ENCODE results near the gene ZCCHC12.
"Not testable (repeated sequence)": the region's sequence is repeated elsewhere in the genome, so short reads cannot be mapped to it uniquely, and the experiment has no call there.

Gene ZCCHC12

DNA sequence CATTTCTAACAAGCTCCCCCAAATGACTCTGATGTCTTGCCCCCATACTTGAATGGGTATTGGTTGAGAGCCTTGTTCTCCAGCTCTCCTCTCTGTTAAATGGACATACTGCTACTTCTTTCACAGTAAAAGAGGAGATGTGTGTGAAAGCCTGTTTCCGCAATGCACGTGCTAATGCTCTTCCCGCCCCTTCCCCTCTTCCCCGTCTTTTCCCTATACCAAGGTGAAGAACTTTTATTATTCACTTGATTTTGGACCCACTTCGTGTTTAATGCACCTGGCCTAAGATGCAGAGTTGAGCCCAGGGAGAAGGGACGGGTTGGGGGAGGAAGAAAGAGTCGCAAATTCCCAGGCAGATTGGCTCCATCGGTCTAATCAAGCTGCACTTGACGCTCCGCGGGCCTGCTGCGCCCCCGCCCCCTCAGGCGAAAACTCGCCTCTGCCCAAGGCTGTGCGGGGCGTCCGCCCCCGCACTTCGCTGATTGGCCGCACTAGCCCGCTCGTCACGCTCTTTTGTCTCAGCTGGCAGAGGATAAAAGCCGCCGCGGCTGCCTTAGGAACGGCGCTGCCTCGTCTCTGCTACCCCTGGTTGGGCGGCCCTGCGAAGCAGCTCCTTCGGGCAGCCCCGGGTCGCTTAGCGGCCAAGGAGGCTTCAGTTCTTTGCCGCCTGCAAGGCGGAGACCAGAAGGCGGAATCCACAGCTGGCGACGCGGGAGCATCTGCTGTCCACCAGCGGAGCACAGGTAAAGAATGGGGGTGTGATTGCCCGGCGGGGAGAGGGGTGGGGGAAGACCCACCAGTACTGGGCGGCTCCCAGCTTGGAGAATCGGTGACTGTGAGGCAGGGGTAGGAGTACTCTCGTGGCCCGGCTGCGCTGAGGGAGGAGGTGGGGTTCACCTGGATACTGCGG, at the start of gene ZCCHC12:
ZCCHC12 (plus strand) TSS at position 562 of the 910 bp plus-strand sequence. CDS start 1,421 bp downstream, outside the sequence.
- Histone ChIP-seq H3K4me1 (ENCODE audit: insufficient read depth, low read length) (peaks cover 5% of the 10 kb centered on the region), H3K9me3 (ENCODE audit: low read length) (no peaks in the 10 kb centered on the region), H3K36me3 (ENCODE audit: insufficient read depth, low read length) (no peaks in the 10 kb centered on the region), H2AFZ (ENCODE audit: low read depth, low read length) (peak within 1 kb of the TSS; percentile 73), H3K27me3 (ENCODE audit: insufficient read depth, low read length) (peaks cover 24% of the 10 kb centered on the region), H3K4me3 (ENCODE audit: low read length) (peak within 1 kb of the TSS; percentile 49)

DNA sequence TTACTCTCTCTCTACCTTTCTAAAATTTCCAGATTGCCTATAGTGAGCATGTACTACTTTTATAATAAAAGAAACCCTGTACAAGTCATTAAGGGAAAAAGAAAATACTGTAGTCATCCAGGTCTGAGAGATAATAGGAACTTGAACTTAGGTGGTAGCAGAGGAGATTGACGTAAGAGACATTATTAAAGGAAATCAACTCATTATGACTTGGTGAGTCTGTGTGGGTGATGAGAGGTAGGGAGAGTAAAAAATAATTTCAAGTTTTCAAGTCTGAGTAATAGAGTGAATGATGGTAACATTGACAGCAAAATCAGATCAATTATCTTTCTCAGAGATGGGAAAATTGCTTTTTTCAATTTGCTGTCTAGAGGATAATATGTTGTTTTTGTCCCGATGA, 44.0 kb upstream of the ZCCHC12 start:
- H3K36me3 ChIP-seq (ENCODE audit: insufficient read depth, low read length) = no peaks in the 10 kb centered on the region
- no peak overlapping the region for H2AFZ ChIP-seq (ENCODE audit: low read depth, low read length)
- no peaks in the 10 kb centered on the region for H3K4me1 ChIP-seq (ENCODE audit: insufficient read depth, low read length)
- no peak overlapping the region for H3K4me3 ChIP-seq (ENCODE audit: low read length)
- H3K27me3 ChIP-seq (ENCODE audit: insufficient read depth, low read length) = no peaks in the 10 kb centered on the region
- H3K9me3 ChIP-seq (ENCODE audit: low read length) = no peaks in the 10 kb centered on the region

DNA sequence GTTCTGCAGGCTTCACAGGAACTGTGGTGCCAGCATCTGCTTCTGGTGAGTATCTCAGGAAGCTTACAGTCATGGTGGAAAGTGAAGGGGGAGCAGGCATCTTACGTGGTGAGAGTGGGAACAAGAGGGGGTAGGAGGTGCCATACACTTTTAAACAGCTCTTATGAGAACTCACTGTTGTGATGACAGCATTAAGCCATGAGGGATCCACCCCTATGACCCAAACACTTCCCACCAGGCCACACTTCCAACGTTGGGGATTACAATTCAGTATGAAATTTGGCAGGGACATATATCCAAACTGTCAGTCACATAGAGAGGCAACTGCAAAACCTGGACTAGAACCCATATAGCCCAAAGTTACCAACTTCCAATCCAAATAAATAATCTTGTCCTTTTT, 43.1 kb upstream of the ZCCHC12 start:
- no peaks in the 10 kb centered on the region for H3K9me3 ChIP-seq (ENCODE audit: low read length)
- H3K27me3 ChIP-seq (ENCODE audit: insufficient read depth, low read length) = no peaks in the 10 kb centered on the region
- no peaks in the 10 kb centered on the region for H3K36me3 ChIP-seq (ENCODE audit: insufficient read depth, low read length)
- no peak overlapping the region for H2AFZ ChIP-seq (ENCODE audit: low read depth, low read length)
- H3K4me1 ChIP-seq (ENCODE audit: insufficient read depth, low read length) = no peaks in the 10 kb centered on the region
- no peak overlapping the region for H3K4me3 ChIP-seq (ENCODE audit: low read length)

DNA sequence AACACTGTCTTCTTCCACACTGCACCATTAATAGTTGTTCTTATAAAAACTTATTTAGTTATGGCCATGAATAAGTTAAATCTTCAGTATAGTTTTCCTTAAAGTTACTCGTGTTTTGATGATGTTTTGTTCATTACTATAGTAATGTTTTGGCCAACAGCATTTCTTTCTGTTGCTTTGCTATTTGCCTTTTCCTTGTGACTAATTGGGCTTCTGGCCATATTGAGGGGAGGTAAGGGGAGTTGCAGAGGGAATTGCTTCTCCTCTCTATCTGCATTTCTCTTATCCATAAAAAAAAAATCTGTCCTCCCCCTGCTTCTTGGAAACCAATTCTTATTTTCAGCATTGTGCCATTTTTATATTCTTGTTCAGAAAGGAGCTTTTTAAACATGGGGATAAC, 42.7 kb upstream of the ZCCHC12 start:
- Histone ChIP-seq H3K27me3 (ENCODE audit: insufficient read depth, low read length) (no peaks in the 10 kb centered on the region), H3K9me3 (ENCODE audit: low read length) (no peaks in the 10 kb centered on the region)

DNA sequence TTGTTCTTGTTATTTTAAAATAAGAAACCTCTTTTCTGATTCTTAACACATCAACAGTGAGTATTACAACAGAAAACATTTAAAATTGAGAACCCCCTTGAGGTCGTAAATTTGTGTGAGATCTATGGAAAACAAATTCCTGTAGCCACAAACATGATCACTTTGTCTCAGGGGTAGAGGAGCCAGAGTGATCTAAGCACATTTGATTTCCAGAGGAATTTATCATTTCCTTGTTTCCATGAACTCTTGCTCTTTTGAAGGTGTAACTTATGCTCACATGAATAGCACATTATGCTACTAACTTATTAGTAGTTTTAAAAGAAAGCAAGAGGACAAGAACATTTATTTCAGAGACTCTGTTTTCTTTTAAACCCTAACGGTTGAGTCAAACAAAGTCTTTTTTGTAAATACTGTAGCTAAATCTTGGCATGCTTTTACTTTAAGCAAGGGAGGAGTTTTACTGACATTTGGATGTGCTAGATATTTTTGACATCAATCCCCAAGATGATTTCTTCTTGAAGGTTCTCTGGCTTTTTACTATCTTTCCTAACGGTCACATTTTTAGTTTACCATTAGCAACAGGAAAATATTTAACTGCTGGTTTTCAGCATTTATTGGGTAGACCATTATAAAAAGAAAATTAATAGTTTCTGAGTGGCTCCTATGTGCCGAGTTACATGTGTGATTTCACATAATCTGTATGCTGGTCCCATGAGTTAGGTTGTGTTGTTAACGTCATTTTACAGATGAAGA, 27.9 kb upstream of the ZCCHC12 start:
- Histone ChIP-seq H3K36me3 (ENCODE audit: insufficient read depth, low read length) (no peaks in the 10 kb centered on the region), H3K27me3 (ENCODE audit: insufficient read depth, low read length) (no peaks in the 10 kb centered on the region), H3K9me3 (ENCODE audit: low read length) (no peaks in the 10 kb centered on the region), H3K4me1 (ENCODE audit: insufficient read depth, low read length) (peaks cover 2% of the 10 kb centered on the region), H3K4me3 (ENCODE audit: low read length) (no peak overlapping the region), H2AFZ (ENCODE audit: low read depth, low read length) (no peak overlapping the region)

More for the DNA sequence above, 42.7 kb upstream of the ZCCHC12 start:
- Histone ChIP-seq H2AFZ (ENCODE audit: low read depth, low read length) (no peak overlapping the region), H3K4me1 (ENCODE audit: insufficient read depth, low read length) (no peaks in the 10 kb centered on the region), H3K36me3 (ENCODE audit: insufficient read depth, low read length) (no peaks in the 10 kb centered on the region), H3K4me3 (ENCODE audit: low read length) (no peak overlapping the region)

GRCh38 chrX:118802857-118803256, 20.8 kb upstream of the ZCCHC12 start:
- H3K36me3 ChIP-seq (ENCODE audit: insufficient read depth, low read length) = no peaks in the 10 kb centered on the region
- no peaks in the 10 kb centered on the region for H3K9me3 ChIP-seq (ENCODE audit: low read length)
- no peaks in the 10 kb centered on the region for H3K4me1 ChIP-seq (ENCODE audit: insufficient read depth, low read length)
- H2AFZ ChIP-seq (ENCODE audit: low read depth, low read length) = no peak overlapping the region
- H3K27me3 ChIP-seq (ENCODE audit: insufficient read depth, low read length) = no peaks in the 10 kb centered on the region
- no peak overlapping the region for H3K4me3 ChIP-seq (ENCODE audit: low read length)

- no peaks in the 10 kb centered on the region for H3K9me3 ChIP-seq (ENCODE audit: low read length)
- no peaks in the 10 kb centered on the region for H3K4me1 ChIP-seq (ENCODE audit: insufficient read depth, low read length)
- H2AFZ ChIP-seq (ENCODE audit: low read depth, low read length) = no peak overlapping the region
- no peaks in the 10 kb centered on the region for H3K36me3 ChIP-seq (ENCODE audit: insufficient read depth, low read length)
- no peaks in the 10 kb centered on the region for H3K27me3 ChIP-seq (ENCODE audit: insufficient read depth, low read length)
- H3K4me3 ChIP-seq (ENCODE audit: low read length) = no peak overlapping the region
Observed at GRCh38 chrX:118807151-118808017, 16.2 kb upstream of the ZCCHC12 start.

- not testable (repeated sequence) for H3K27me3 ChIP-seq (ENCODE audit: insufficient read depth, low read length)
Observed at GRCh38 chrX:118817257-118817656, 6.4 kb upstream of the ZCCHC12 start.

GRCh38 chrX:118824173-118824730, 628 bp downstream of the ZCCHC12 start:
- Histone ChIP-seq H3K36me3 (ENCODE audit: insufficient read depth, low read length) (no peaks in the 10 kb centered on the region), H2AFZ (ENCODE audit: low read depth, low read length) (peak overlapping the region; percentile 73), H3K4me1 (ENCODE audit: insufficient read depth, low read length) (peaks cover 5% of the 10 kb centered on the region), H3K27me3 (ENCODE audit: insufficient read depth, low read length) (peaks cover 24% of the 10 kb centered on the region), H3K9me3 (ENCODE audit: low read length) (no peaks in the 10 kb centered on the region), H3K4me3 (ENCODE audit: low read length) (peak overlapping the region; percentile 49)

More at GRCh38 chrX:118817257-118817656, 6.4 kb upstream of the ZCCHC12 start:
- not testable (repeated sequence) for H3K36me3 ChIP-seq (ENCODE audit: insufficient read depth, low read length); H3K4me3 ChIP-seq (ENCODE audit: low read length); H3K4me1 ChIP-seq (ENCODE audit: insufficient read depth, low read length); H3K9me3 ChIP-seq (ENCODE audit: low read length); H2AFZ ChIP-seq (ENCODE audit: low read depth, low read length)

- no peak overlapping the region for H3K4me3 ChIP-seq (ENCODE audit: low read length)
- H3K9me3 ChIP-seq (ENCODE audit: low read length) = no peaks in the 10 kb centered on the region
- peaks cover 5% of the 10 kb centered on the region for H3K4me1 ChIP-seq (ENCODE audit: insufficient read depth, low read length)
- H2AFZ ChIP-seq (ENCODE audit: low read depth, low read length) = no peak overlapping the region
- H3K36me3 ChIP-seq (ENCODE audit: insufficient read depth, low read length) = no peaks in the 10 kb centered on the region
- H3K27me3 ChIP-seq (ENCODE audit: insufficient read depth, low read length) = peaks cover 24% of the 10 kb centered on the region
Observed at GRCh38 chrX:118825227-118825626, 1.6 kb downstream of the ZCCHC12 start.

DNA sequence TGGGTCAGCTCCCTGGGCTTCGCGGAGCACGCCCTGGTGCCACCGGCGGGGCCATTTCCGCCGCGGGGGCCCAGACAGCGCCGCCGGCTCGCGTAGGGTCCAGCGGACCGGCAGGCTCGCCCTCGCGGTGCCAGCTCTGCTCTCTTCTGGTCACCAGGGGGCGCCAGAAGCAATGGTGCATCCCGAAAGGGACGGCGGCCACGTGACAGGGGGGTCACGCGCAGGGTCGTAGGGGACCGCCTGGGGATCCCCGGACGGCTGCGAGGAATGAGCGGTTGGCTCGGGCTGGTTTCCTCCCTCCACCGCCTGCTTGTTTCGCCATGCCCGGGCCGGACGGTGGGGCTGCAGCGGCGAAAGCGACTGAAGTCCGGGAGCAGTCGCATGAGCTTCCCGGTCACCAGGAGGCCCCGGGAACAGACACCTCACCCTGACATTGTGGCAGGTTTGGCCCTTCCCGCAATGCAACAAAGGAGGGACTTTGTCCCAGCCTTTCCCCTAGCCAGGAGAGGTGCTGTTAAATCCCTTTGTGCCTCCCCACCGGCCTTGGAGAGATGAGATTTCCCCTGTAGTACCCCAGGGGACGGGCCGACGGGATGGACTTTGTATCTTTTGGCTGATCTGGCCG, 15.8 kb downstream of the ZCCHC12 start:
- Histone ChIP-seq H3K4me1 (ENCODE audit: insufficient read depth, low read length) (no peaks in the 10 kb centered on the region), H3K27me3 (ENCODE audit: insufficient read depth, low read length) (peaks cover 8% of the 10 kb centered on the region), H2AFZ (ENCODE audit: low read depth, low read length) (no peak overlapping the region), H3K9me3 (ENCODE audit: low read length) (no peaks in the 10 kb centered on the region), H3K4me3 (ENCODE audit: low read length) (peak overlapping the region; percentile 27), H3K36me3 (ENCODE audit: insufficient read depth, low read length) (no peaks in the 10 kb centered on the region)

DNA sequence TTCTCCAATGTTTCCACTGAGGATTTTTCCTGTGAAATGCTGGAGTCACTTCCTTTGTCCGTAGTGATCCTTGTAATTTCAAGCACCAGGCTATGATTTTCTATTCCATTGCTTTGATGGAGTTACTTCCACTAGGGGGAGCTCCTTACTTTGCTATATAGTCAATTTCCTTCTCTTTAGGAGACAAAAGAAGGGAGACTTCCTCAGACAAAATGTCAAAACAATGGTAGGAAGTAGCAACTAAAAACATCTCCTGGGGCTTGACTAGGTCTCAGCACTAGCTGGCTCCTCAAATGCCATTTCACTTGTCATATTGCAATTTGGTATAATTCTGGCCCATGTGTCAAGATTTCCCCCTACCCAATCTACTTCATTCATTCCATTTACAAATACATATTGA, 24.1 kb downstream of the ZCCHC12 start:
- Histone ChIP-seq H3K4me3 (ENCODE audit: low read length) (no peak overlapping the region), H2AFZ (ENCODE audit: low read depth, low read length) (no peak overlapping the region), H3K4me1 (ENCODE audit: insufficient read depth, low read length) (no peaks in the 10 kb centered on the region), H3K9me3 (ENCODE audit: low read length) (no peaks in the 10 kb centered on the region), H3K27me3 (ENCODE audit: insufficient read depth, low read length) (no peaks in the 10 kb centered on the region), H3K36me3 (ENCODE audit: insufficient read depth, low read length) (no peaks in the 10 kb centered on the region)
